Daoy (cell line): ENCODE results near the gene LILRA5. TPM values are rescaled to one million over a fixed set of nuclear protein-coding genes. Genes with fewer than 3 reads are reported as not detected.
A peak's percentile ranks its signal among the peaks of the same experiment; 100 is the strongest.
"Not testable (repeated sequence)": the region's sequence is repeated elsewhere in the genome, so short reads cannot be mapped to it uniquely, and the experiment has no call there.

ENCODE experiments used
- DNase-seq: peaks from one replicate; pipeline ENCODE4 v3.0.0-alpha.2; 2015; ENCODE audit warnings: low read depth
- total RNA-seq: library from RNA; depleted of rRNA; stranded (reverse); fragments of >200 nt; shearing (Covaris generic); gene quantifications from 2 replicates; pipeline ENCODE4 v1.2.3, GENCODE V29; 2014; rRNA removed

Gene LILRA5
- total RNA-seq, 1 experiment from 2014 or later = not detected

DNA sequence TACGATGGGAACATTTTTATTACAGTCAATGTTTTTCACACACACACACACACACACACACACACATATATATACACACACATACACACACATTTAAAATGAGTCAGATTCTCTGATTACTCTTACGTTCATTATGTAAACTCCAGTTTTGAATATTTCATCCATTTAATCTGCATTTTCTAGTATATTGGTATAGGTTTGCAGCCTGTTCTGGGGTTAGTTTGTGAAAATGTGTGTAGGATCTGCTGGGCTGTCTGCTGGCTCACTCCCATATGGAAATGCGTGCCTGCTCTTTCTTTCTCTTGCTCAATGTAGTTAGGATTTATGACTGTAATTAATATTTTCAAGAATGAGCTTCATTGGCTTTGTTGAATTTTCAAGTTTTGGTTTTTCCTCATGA, 39.1 kb downstream of the LILRA5 start:
- no peak for DNase-seq

DNA sequence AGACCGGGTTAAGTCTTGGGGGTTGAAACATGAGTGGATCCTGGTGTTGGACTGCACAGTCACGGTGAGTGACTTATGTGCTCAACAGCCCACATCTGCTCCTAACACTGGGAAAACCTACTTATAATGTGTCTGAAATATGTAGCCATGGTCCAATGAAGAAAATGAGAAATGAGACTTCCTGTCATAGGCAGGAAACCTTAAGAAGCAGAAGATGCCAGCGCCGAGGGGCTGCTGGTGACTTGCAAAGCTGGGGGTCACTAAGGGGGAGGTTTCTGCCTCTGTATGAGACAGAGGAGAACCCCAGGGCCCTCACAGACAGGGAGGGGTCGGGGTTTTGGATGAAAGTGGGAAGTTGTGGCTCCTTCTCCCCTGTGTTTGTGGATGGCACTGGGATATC, 40.8 kb downstream of the LILRA5 start:
- DNase-seq = not testable (repeated sequence)

DNA sequence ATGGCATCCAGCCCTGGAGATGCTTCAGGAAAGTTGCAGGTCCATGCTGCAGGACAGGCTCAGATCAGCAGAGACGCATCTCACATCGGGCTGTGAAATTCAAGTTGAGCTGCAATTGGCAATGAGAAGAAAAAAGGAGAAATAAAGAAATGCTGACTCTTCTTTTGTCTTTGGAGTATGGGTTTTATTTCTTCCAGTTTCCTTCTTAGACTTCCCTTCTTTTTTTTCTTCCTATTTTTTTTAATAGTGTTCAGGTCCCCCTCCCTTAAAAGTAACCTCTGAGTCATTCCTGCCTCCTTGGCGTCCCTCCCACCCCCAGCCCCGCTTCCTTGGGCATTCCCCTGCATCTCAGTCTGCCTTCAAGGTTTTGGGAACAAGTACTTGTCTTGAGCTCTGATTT, 41.4 kb downstream of the LILRA5 start:
- DNase-seq = not testable (repeated sequence)

DNA sequence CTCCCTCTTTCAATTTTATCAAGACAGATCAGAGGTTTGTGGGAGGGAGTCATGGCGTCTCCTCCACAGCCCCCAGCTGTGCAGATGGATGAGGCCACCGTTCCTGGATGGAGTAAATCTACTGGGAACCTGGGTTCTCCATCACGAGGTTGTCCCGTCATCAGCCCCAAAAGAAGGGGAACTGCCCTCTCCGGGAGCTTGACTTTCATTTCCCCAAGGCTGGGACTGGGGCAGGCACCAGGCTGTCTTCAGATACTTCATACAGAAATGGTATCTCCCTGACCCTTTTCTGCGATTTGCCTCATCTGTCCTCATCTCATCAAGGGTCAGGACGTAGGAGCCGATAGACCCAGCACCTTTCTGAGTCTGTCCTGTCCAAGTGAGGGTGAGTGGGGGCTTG, 41.9 kb downstream of the LILRA5 start:
- DNase-seq = no peak

DNA sequence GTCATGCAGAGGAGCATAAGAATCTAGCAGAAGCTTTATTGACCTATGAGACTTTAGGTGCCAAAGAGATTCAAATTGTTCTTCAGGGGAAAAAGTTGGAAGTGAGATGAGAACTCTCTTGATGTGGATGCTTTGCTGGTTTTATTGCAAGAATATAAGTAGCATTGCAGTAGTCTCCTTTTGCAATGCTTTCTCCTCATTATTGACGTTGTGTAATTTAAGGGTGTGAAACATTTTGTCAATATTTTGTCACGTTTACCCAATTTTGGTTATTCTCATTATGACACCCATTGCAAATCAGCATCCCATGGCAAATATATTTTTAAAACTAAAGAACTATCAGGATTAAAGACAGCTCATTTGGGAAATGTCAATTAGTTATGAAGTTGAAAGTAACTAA, 44.0 kb downstream of the LILRA5 start:
- no peak for DNase-seq

DNA sequence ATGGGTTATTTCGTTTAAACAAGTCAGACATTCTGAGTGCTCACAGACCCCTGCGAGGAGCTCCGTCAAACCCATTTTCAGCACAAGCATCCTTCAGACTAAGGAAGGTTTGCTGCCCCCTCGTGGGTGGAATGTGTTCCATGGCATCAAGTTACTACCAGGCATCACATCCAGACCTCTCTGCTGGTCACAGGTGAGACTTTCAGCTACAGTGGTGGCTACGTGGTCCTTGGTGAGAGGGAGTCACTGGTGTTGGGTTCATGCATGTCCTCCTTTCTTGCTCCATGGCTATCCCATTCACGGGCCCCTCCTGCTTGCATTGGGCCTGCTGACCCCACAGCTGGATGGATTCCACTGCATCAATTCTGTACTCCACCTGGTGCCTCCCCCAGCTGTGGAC, 46.8 kb downstream of the LILRA5 start:
- peak; percentile 80 for DNase-seq

DNA sequence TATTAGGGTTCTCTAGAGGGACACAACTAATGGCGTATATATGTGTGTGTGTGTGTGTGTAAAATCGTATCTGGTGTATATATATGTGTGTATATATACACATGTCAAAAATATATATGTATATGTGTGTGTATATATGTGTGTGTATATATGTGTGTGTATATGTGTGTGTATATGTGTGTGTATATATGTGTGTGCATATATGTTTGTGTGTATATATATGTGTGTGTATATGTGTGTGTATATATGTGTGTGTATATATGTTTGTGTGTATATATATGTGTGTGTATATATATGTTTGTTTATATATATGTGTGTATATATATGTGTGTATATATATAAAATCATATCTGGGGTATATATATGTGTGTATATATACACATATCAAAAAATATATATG, 50.5 kb downstream of the LILRA5 start:
- no peak for DNase-seq

DNA sequence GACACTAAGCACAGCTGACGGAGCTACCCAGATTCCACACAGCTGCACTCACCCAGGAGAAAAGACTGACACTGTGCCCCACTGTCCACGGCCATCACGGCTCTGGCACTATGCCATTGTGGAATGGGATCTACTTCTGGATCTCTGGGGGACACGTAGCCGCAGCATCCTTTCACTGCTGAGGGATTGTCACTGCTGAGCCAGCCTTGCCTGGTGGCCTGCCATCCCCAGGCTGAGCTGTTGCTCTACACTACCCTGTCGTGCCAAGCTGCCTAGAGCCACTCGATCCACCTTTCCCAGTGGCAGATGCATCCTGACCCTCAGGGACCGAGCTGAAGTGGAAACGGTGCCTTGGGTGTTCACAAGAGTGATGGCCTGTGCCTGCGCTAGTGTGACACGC, 50.9 kb downstream of the LILRA5 start:
- DNase-seq = no peak

DNA sequence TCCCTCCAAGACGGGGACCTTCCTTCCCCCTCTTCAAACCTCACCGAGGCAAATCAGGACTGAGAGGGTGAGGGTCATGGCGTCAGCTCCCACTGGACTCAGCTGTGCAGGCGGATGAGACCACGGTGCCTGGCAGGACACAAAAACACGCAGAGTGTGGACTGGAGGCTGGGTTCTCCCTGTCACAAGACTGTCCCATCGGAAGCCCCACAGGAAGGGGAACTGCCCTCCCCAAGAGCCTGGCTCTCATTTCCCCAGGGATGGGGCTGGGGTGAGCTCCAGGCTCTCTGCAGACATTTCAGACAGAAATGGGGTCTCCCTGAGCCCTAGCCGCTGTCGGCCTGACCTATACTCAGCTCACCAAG, 55.9 kb downstream of the LILRA5 start, which contains the start of gene LILRB5:
Gene LILRB5 (minus strand): TSS at position 158 of the 365 bp plus-strand sequence. CDS start 80 bp downstream, at position 78.
- DNase-seq = no peak

Other genes starting within 250 kb of the LILRA5 start
- not detected in 2 replicates for gene VSTM1, start 249.3 kb downstream of the LILRA5 start, total RNA-seq
- not detected in 2 replicates for gene TARM1, start 231.8 kb downstream of the LILRA5 start, total RNA-seq
- gene OSCAR, start 212.4 kb downstream of the LILRA5 start, total RNA-seq = 0.27 and 0.74 TPM in 2 replicates
- 17.4 and 34.1 TPM in 2 replicates for gene NDUFA3, start 210.3 kb downstream of the LILRA5 start, total RNA-seq
- gene TFPT, start 197.5 kb downstream of the LILRA5 start, total RNA-seq = 60.2 and 101 TPM in 2 replicates
- 78.8 and 92.3 TPM in 2 replicates for gene PRPF31, start 197.4 kb downstream of the LILRA5 start, total RNA-seq
- gene CNOT3, start 175.4 kb downstream of the LILRA5 start, total RNA-seq = 10.9 and 14.0 TPM in 2 replicates
- 15.6 and 21.3 TPM in 2 replicates for gene LENG1, start 153.4 kb downstream of the LILRA5 start, total RNA-seq
- gene TMC4, start 140.0 kb downstream of the LILRA5 start, total RNA-seq = 0.06 TPM in 1 of 2 replicates, not detected in the other
- 74.9 and 89.3 TPM in 2 replicates for gene MBOAT7, start 123.6 kb downstream of the LILRA5 start, total RNA-seq
- gene TSEN34, start 121.9 kb downstream of the LILRA5 start, total RNA-seq = 88.1 and 141 TPM in 2 replicates
- 2,362 and 2,452 TPM in 2 replicates for gene RPS9, start 112.3 kb downstream of the LILRA5 start, total RNA-seq
- gene LILRB3, start 90.2 kb downstream of the LILRA5 start, total RNA-seq = not detected in 2 replicates
- gene LILRA6, start 70.4 kb downstream of the LILRA5 start, total RNA-seq = not detected in 2 replicates
- not detected in 2 replicates for gene LILRB5, start 55.9 kb downstream of the LILRA5 start, total RNA-seq
- not detected in 2 replicates for gene LILRB2, start 32.1 kb downstream of the LILRA5 start, total RNA-seq
- gene LILRA4, start 26.0 kb upstream of the LILRA5 start, total RNA-seq = not detected in 2 replicates
- gene LAIR1, start 51.8 kb upstream of the LILRA5 start, total RNA-seq = not detected in 2 replicates
- gene TTYH1, start 102.3 kb upstream of the LILRA5 start, total RNA-seq = 1.3 TPM in 1 of 2 replicates, not detected in the other
- 5.1 and 9.0 TPM in 2 replicates for gene LENG8, start 136.0 kb upstream of the LILRA5 start, total RNA-seq
- gene LENG9, start 150.6 kb upstream of the LILRA5 start, total RNA-seq = 2.1 and 3.9 TPM in 2 replicates
- 9.5 and 15.4 TPM in 2 replicates for gene CDC42EP5, start 160.1 kb upstream of the LILRA5 start, total RNA-seq
- gene LAIR2, start 189.7 kb upstream of the LILRA5 start, total RNA-seq = not detected in 2 replicates